ENCODE data around the gene MARCHF4.

Gene MARCHF4

DNA sequence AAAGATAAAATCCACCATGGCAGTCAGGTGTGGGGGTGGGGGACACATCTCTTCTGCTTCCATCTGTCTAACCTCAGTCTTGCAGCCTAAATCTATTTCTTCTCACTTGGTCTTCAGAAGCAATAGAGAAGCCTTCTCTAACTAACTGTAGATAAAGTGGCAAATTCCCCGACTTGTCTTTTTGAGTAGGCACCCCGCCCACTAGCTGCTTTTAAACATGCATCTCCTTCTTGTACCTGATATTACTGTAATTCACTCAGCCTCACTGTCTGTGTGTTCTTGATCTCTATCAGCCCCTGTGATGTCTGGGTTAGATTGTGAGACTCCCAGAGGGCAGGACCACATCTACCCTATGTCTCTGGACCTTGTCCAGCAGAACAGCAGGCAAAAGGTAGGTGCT lies 6.8 kb downstream of the MARCHF4 start:
- Histone ChIP-seq H3K79me2 (ENCODE audit: low read length) (no peaks in the 10 kb centered on the region), H3K9ac (ENCODE audit: low read length) (no peak overlapping the region), H3K9me2 (replicated peaks; ENCODE audit: insufficient read depth, low read length) (no peaks in the 10 kb centered on the region), H3K4me2 (ENCODE audit: low read depth, low read length) (no peak overlapping the region), H3K4me1 (ENCODE audit: low read length) (no peaks in the 10 kb centered on the region), H3F3A (ENCODE audit: insufficient read depth, low read length) (no peaks in the 10 kb centered on the region), H2AFZ (ENCODE audit: low read length) (no peak overlapping the region), H3K9me3 (replicated peaks; ENCODE audit: insufficient read depth, low read length) (no peaks in the 10 kb centered on the region), H4K20me1 (ENCODE audit: insufficient read depth, low read length) (no peaks in the 10 kb centered on the region), H3K4me3 (ENCODE audit: low read length) (no peak overlapping the region), H3K27me3 (replicated peaks; ENCODE audit: insufficient read depth, low read length) (peaks cover 6% of the 10 kb centered on the region), H3K36me3 (replicated peaks; ENCODE audit: insufficient read depth, low read length) (no peaks in the 10 kb centered on the region), H3K27ac (ENCODE audit: low read length) (no peak overlapping the region)
- no peak for DNase-seq
- TF ChIP-seq, protein P1, sequence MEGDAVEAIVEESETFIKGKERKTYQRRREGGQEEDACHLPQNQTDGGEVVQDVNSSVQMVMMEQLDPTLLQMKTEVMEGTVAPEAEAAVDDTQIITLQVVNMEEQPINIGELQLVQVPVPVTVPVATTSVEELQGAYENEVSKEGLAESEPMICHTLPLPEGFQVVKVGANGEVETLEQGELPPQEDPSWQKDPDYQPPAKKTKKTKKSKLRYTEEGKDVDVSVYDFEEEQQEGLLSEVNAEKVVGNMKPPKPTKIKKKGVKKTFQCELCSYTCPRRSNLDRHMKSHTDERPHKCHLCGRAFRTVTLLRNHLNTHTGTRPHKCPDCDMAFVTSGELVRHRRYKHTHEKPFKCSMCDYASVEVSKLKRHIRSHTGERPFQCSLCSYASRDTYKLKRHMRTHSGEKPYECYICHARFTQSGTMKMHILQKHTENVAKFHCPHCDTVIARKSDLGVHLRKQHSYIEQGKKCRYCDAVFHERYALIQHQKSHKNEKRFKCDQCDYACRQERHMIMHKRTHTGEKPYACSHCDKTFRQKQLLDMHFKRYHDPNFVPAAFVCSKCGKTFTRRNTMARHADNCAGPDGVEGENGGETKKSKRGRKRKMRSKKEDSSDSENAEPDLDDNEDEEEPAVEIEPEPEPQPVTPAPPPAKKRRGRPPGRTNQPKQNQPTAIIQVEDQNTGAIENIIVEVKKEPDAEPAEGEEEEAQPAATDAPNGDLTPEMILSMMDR (IDR thresholded peaks at IDR 0.05; ENCODE audit: low read length), result no peak
- TF ChIP-seq EZH2phosphoT487 (IDR thresholded peaks at IDR 0.05; ENCODE audit: low read length), result no peak
- no peak for TF ChIP-seq EZH2 (optimal IDR thresholded peaks at IDR 0.05; ENCODE audit: low read depth, low read length)

DNA sequence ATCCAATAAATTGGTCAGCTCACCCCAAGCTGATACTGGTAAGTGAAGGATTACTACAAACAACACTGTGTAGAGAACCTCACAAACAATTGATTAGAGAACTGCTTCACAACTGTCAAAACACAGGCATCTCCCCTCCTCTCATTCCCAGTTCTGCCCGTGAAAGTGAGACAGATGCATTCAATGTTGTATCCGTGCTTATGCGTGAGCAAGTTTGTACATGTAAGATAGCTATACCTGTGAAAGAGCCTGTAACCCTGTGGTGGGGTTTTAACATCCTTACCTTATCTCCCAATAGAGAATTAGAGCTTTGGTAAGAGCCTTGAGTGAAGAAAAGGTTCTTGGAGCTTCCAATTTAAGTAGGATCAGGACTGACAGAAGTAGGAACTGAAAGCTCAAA lies 9.1 kb downstream of the MARCHF4 start:
- Histone ChIP-seq H3K9me3 (replicated peaks; ENCODE audit: insufficient read depth, low read length) (no peaks in the 10 kb centered on the region), H3K4me2 (ENCODE audit: low read depth, low read length) (no peak overlapping the region), H3K4me3 (ENCODE audit: low read length) (no peak overlapping the region), H3K4me1 (ENCODE audit: low read length) (no peaks in the 10 kb centered on the region), H3F3A (ENCODE audit: insufficient read depth, low read length) (no peaks in the 10 kb centered on the region), H3K79me2 (ENCODE audit: low read length) (no peaks in the 10 kb centered on the region), H3K27ac (ENCODE audit: low read length) (no peak overlapping the region), H3K36me3 (replicated peaks; ENCODE audit: insufficient read depth, low read length) (no peaks in the 10 kb centered on the region), H4K20me1 (ENCODE audit: insufficient read depth, low read length) (no peaks in the 10 kb centered on the region), H3K9ac (ENCODE audit: low read length) (no peak overlapping the region), H3K9me2 (replicated peaks; ENCODE audit: insufficient read depth, low read length) (no peaks in the 10 kb centered on the region), H2AFZ (ENCODE audit: low read length) (no peak overlapping the region), H3K27me3 (replicated peaks; ENCODE audit: insufficient read depth, low read length) (no peaks in the 10 kb centered on the region)
- TF ChIP-seq EZH2phosphoT487 (IDR thresholded peaks at IDR 0.05; ENCODE audit: low read length) (no peak), EZH2 (optimal IDR thresholded peaks at IDR 0.05; ENCODE audit: low read depth, low read length) (no peak)
- TF ChIP-seq, protein P1 (IDR thresholded peaks at IDR 0.05; ENCODE audit: low read length), result no peak
- no peak for DNase-seq

DNA sequence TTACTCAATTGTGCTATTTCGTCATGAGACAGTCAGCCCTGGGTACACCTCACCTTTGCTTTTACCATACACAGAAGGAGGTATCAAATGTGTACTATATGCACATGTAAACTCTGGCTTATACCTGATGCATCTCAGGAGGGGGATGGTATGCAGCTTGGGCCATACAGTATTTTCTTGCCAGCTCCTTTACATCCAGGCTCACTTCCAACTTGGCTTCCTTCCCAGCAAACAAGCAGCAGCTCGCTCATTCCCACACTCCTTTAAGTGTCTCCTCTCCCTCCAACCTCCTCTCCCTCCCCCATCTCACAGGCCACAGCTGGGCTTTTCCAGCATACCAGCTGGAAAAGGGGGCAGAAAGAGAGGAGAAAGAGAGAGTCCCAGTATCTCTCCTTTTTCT lies 9.6 kb downstream of the MARCHF4 start:
- no peaks in the 10 kb centered on the region for H3K9me2 ChIP-seq (replicated peaks; ENCODE audit: insufficient read depth, low read length)
- H3K4me2 ChIP-seq (ENCODE audit: low read depth, low read length), result no peak overlapping the region
- H3K9ac ChIP-seq (ENCODE audit: low read length), result no peak overlapping the region
- H3K4me1 ChIP-seq (ENCODE audit: low read length), result no peaks in the 10 kb centered on the region
- DNase-seq, result no peak
- no peaks in the 10 kb centered on the region for H3K9me3 ChIP-seq (replicated peaks; ENCODE audit: insufficient read depth, low read length)
- no peaks in the 10 kb centered on the region for H3K27me3 ChIP-seq (replicated peaks; ENCODE audit: insufficient read depth, low read length)
- no peak overlapping the region for H3K4me3 ChIP-seq (ENCODE audit: low read length)
- H3K36me3 ChIP-seq (replicated peaks; ENCODE audit: insufficient read depth, low read length), result no peaks in the 10 kb centered on the region
- no peaks in the 10 kb centered on the region for H4K20me1 ChIP-seq (ENCODE audit: insufficient read depth, low read length)
- no peaks in the 10 kb centered on the region for H3K79me2 ChIP-seq (ENCODE audit: low read length)
- no peak overlapping the region for H2AFZ ChIP-seq (ENCODE audit: low read length)
- no peak overlapping the region for H3K27ac ChIP-seq (ENCODE audit: low read length)
- no peak for TF ChIP-seq EZH2phosphoT487 (IDR thresholded peaks at IDR 0.05; ENCODE audit: low read length)
- no peak for TF ChIP-seq EZH2 (optimal IDR thresholded peaks at IDR 0.05; ENCODE audit: low read depth, low read length)
- TF ChIP-seq, protein P1 (IDR thresholded peaks at IDR 0.05; ENCODE audit: low read length), result no peak
- no peaks in the 10 kb centered on the region for H3F3A ChIP-seq (ENCODE audit: insufficient read depth, low read length)
